Activated CD4-positive, alpha-beta T cell treated with anti-CD3 and anti-CD28 coated beads, Interleukin-2, amount 10 ng/mL, durations not matched to agents 7 days and 5 days (primary cell): ENCODE results near the gene LRRC4C. TPM values are rescaled to one million over a fixed set of nuclear protein-coding genes. Genes with fewer than 3 reads are reported as not detected.

Experiments
- CTCF ChIA-PET: fragments of 350-600 bp; sonication (Branson Sonifier 250); formaldehyde crosslinking; loops from one replicate; lab custom pipeline; 2021; ENCODE audit warnings: antibody characterized with exemption; lab: Charles Lee
- POLR2A ChIA-PET: fragments of 350-600 bp; sonication (Branson Sonifier 250); formaldehyde crosslinking; loops from one replicate; lab custom pipeline; 2021; ENCODE audit warnings: antibody characterized with exemption; lab: Charles Lee
- DNase-seq: peaks from one replicate; pipeline ENCODE4 v3.0.0-alpha.2; 2020
- H3K27ac Mint-ChIP-seq: one replicate; pipeline ENCODE4 v1.8.0; 2021; ENCODE audit warnings: mild to moderate bottlenecking, moderate library complexity, mixed read lengths
- H3K27me3 Mint-ChIP-seq: one replicate; pipeline ENCODE4 v1.8.0; 2021; ENCODE audit warnings: mixed read lengths
- H3K36me3 Mint-ChIP-seq: one replicate; pipeline ENCODE4 v1.8.0; 2021; ENCODE audit warnings: low read depth, mixed read lengths
- H3K4me1 Mint-ChIP-seq: one replicate; pipeline ENCODE4 v1.8.0; 2021; ENCODE audit warnings: mixed read lengths
- H3K4me3 Mint-ChIP-seq: one replicate; pipeline ENCODE4 v1.8.0; 2021; ENCODE audit warnings: mild to moderate bottlenecking, moderate library complexity, mixed read lengths
- H3K9me3 Mint-ChIP-seq: one replicate; pipeline ENCODE4 v1.8.0; 2021; ENCODE audit warnings: mixed read lengths
- total RNA-seq, 2 experiments: library from RNA; stranded (reverse); gene quantifications; one replicate each; pipeline ENCODE4 v1.2.3, GENCODE V29; 2021

Gene LRRC4C
- total RNA-seq, 2 experiments from 2014 or later, result not detected

GRCh38 chr11:41307296-41308080 is 152.0 kb downstream of the LRRC4C start:
- Mint-ChIP-seq H3K9me3 (peaks cover 5% of the 10 kb centered on the region), H3K27me3 (no peaks in the 10 kb centered on the region), H3K4me1 (no peaks in the 10 kb centered on the region), H3K4me3 (no peak overlapping the region), H3K36me3 (no peaks in the 10 kb centered on the region), H3K27ac (no peak overlapping the region)
- ChIA-PET CTCF (no interaction called here), POLR2A (no interaction called here)
- no peak for DNase-seq

- ChIA-PET CTCF (no interaction called here), POLR2A (no interaction called here)
- Mint-ChIP-seq H3K4me1 (no peaks in the 10 kb centered on the region), H3K27ac (no peak overlapping the region), H3K36me3 (no peaks in the 10 kb centered on the region), H3K27me3 (no peaks in the 10 kb centered on the region), H3K4me3 (no peak overlapping the region), H3K9me3 (peaks cover 5% of the 10 kb centered on the region)
- no peak for DNase-seq
Measured at GRCh38 chr11:41306431-41306830, 153.0 kb downstream of the LRRC4C start.

GRCh38 chr11:41301023-41301422 is 158.4 kb downstream of the LRRC4C start:
- Mint-ChIP-seq H3K4me3 (no peak overlapping the region), H3K27me3 (no peaks in the 10 kb centered on the region), H3K4me1 (no peaks in the 10 kb centered on the region), H3K36me3 (no peaks in the 10 kb centered on the region), H3K9me3 (peaks cover 3% of the 10 kb centered on the region), H3K27ac (no peak overlapping the region)
- POLR2A ChIA-PET, result no interaction called here
- CTCF ChIA-PET, result no interaction called here
- no peak for DNase-seq

- ChIA-PET POLR2A (no interaction called here), CTCF (no interaction called here)
- Mint-ChIP-seq H3K36me3 (no peaks in the 10 kb centered on the region), H3K9me3 (peaks cover 7% of the 10 kb centered on the region), H3K4me1 (no peaks in the 10 kb centered on the region), H3K27ac (no peak overlapping the region), H3K4me3 (no peak overlapping the region), H3K27me3 (no peaks in the 10 kb centered on the region)
- DNase-seq, result no peak
Measured at GRCh38 chr11:41289408-41289807, 170.0 kb downstream of the LRRC4C start.

- ChIA-PET POLR2A (no interaction called here), CTCF (no interaction called here)
- H3K27me3 Mint-ChIP-seq, result no peaks in the 10 kb centered on the region
- H3K36me3 Mint-ChIP-seq, result no peaks in the 10 kb centered on the region
- H3K27ac Mint-ChIP-seq, result no peak overlapping the region
- DNase-seq, result no peak
- no peaks in the 10 kb centered on the region for H3K4me1 Mint-ChIP-seq
- H3K9me3 Mint-ChIP-seq, result peaks cover 12% of the 10 kb centered on the region
- no peak overlapping the region for H3K4me3 Mint-ChIP-seq
Measured at GRCh38 chr11:41286751-41287150, 172.7 kb downstream of the LRRC4C start.

- POLR2A ChIA-PET, result no interaction called here
- CTCF ChIA-PET, result no interaction called here
- Mint-ChIP-seq H3K27ac (no peak overlapping the region), H3K27me3 (no peaks in the 10 kb centered on the region), H3K9me3 (peaks cover 16% of the 10 kb centered on the region), H3K36me3 (no peaks in the 10 kb centered on the region), H3K4me1 (no peaks in the 10 kb centered on the region), H3K4me3 (no peak overlapping the region)
- DNase-seq, result no peak
Measured at GRCh38 chr11:41284354-41284753, 175.1 kb downstream of the LRRC4C start.

- peaks cover 10% of the 10 kb centered on the region for H3K9me3 Mint-ChIP-seq
- no peak overlapping the region for H3K4me3 Mint-ChIP-seq
- no peaks in the 10 kb centered on the region for H3K36me3 Mint-ChIP-seq
- POLR2A ChIA-PET, result no interaction called here
- no peaks in the 10 kb centered on the region for H3K4me1 Mint-ChIP-seq
- H3K27me3 Mint-ChIP-seq, result no peaks in the 10 kb centered on the region
- CTCF ChIA-PET, result no interaction called here
- no peak for DNase-seq
- H3K27ac Mint-ChIP-seq, result no peak overlapping the region
Measured at GRCh38 chr11:41283191-41283930, 176.1 kb downstream of the LRRC4C start.

GRCh38 chr11:41282395-41282794 is 177.1 kb downstream of the LRRC4C start:
- H3K4me1 Mint-ChIP-seq, result no peaks in the 10 kb centered on the region
- H3K27ac Mint-ChIP-seq, result no peak overlapping the region
- no peaks in the 10 kb centered on the region for H3K27me3 Mint-ChIP-seq
- ChIA-PET CTCF (no interaction called here), POLR2A (no interaction called here)
- peaks cover 10% of the 10 kb centered on the region for H3K9me3 Mint-ChIP-seq
- DNase-seq, result no peak
- H3K36me3 Mint-ChIP-seq, result no peaks in the 10 kb centered on the region
- H3K4me3 Mint-ChIP-seq, result no peak overlapping the region

GRCh38 chr11:41281131-41281742 is 178.2 kb downstream of the LRRC4C start:
- H3K36me3 Mint-ChIP-seq, result no peaks in the 10 kb centered on the region
- ChIA-PET POLR2A (no interaction called here), CTCF (no interaction called here)
- H3K4me3 Mint-ChIP-seq, result no peak overlapping the region
- peaks cover 10% of the 10 kb centered on the region for H3K9me3 Mint-ChIP-seq
- H3K4me1 Mint-ChIP-seq, result no peaks in the 10 kb centered on the region
- no peak for DNase-seq
- H3K27me3 Mint-ChIP-seq, result no peaks in the 10 kb centered on the region
- no peak overlapping the region for H3K27ac Mint-ChIP-seq

- H3K27me3 Mint-ChIP-seq, result no peaks in the 10 kb centered on the region
- no peak overlapping the region for H3K4me3 Mint-ChIP-seq
- H3K27ac Mint-ChIP-seq, result no peak overlapping the region
- H3K9me3 Mint-ChIP-seq, result peaks cover 15% of the 10 kb centered on the region
- H3K4me1 Mint-ChIP-seq, result no peaks in the 10 kb centered on the region
- CTCF ChIA-PET, result no interaction called here
- POLR2A ChIA-PET, result no interaction called here
- no peaks in the 10 kb centered on the region for H3K36me3 Mint-ChIP-seq
- DNase-seq, result no peak
Measured at GRCh38 chr11:41274831-41275230, 184.6 kb downstream of the LRRC4C start.

- no peaks in the 10 kb centered on the region for H3K4me1 Mint-ChIP-seq
- no peak overlapping the region for H3K4me3 Mint-ChIP-seq
- ChIA-PET POLR2A (no interaction called here), CTCF (no interaction called here)
- H3K27ac Mint-ChIP-seq, result no peak overlapping the region
- no peak for DNase-seq
- no peaks in the 10 kb centered on the region for H3K27me3 Mint-ChIP-seq
- H3K9me3 Mint-ChIP-seq, result peaks cover 13% of the 10 kb centered on the region
- no peaks in the 10 kb centered on the region for H3K36me3 Mint-ChIP-seq
Measured at GRCh38 chr11:41273908-41274307, 185.5 kb downstream of the LRRC4C start.

- Mint-ChIP-seq H3K27ac (no peak overlapping the region), H3K9me3 (no peaks in the 10 kb centered on the region), H3K36me3 (no peaks in the 10 kb centered on the region), H3K4me3 (no peak overlapping the region), H3K4me1 (no peaks in the 10 kb centered on the region), H3K27me3 (no peaks in the 10 kb centered on the region)
- ChIA-PET POLR2A (no interaction called here), CTCF (no interaction called here)
- no peak for DNase-seq
Measured at GRCh38 chr11:41267451-41267850, 192.0 kb downstream of the LRRC4C start.

GRCh38 chr11:41256041-41256440 is 203.4 kb downstream of the LRRC4C start:
- DNase-seq, result no peak
- CTCF ChIA-PET, result no interaction called here
- Mint-ChIP-seq H3K4me1 (no peaks in the 10 kb centered on the region), H3K36me3 (no peaks in the 10 kb centered on the region), H3K9me3 (peaks cover 10% of the 10 kb centered on the region), H3K27ac (no peak overlapping the region), H3K27me3 (no peaks in the 10 kb centered on the region), H3K4me3 (no peak overlapping the region)
- POLR2A ChIA-PET, result no interaction called here
